Stimulated activated CD4-positive, alpha-beta T cell treated with anti-CD3 and anti-CD28 coated beads, Interleukin-4, amount 100 ng/mL, for 24 hours (primary cell): ENCODE measurements around the gene LRRC18.

Experiments used
- DNase-seq: peaks from one replicate; pipeline ENCODE4 v3.0.0-alpha.2; 2020

LRRC18 gene

GRCh38 chr10:48878091-48878490, 61.5 kb downstream of the LRRC18 start:
- no peak for DNase-seq

- DNase-seq = no peak
These were observed 67.4 kb downstream of the LRRC18 start for GRCh38 chr10:48872234-48872633.
